B cell (primary cell): Measurements from ENCODE around the gene ABCA12. TPM values are rescaled to one million over a fixed set of nuclear protein-coding genes. Genes with fewer than 3 reads are reported as not detected.

Source experiments
- ATAC-seq: fragments of 200-7000 bp; cut with Tn5 transposase; one replicate; pipeline ENCODE4 v1.10.0; 2021; ENCODE audit warnings: low read depth, mild to moderate bottlenecking, moderate number of reproducible peaks, moderate library complexity
- CTCF ChIA-PET: fragments of 350-600 bp; sonication (Branson Sonifier 250); formaldehyde crosslinking; loops from one replicate; lab custom pipeline; 2021; ENCODE audit warnings: antibody characterized with exemption, inconsistent platforms; lab: Charles Lee
- POLR2A ChIA-PET: fragments of 350-600 bp; sonication (Branson Sonifier 250); formaldehyde crosslinking; loops from one replicate; lab custom pipeline; 2021; ENCODE audit warnings: antibody characterized with exemption; lab: Charles Lee
- DNase-seq: peaks from one replicate; pipeline ENCODE4 v3.0.0; 2013
- H2AFZ ChIP-seq: 2 replicates; pipeline ENCODE4 v1.6.1; 2012; ENCODE audit warnings: mild to moderate bottlenecking, low read depth, low read length; ENCODE audit not compliant: insufficient read depth, poor library complexity, severe bottlenecking
- H3K27ac ChIP-seq, 2 donors: 1 replicate in 1 of 2; 2 replicates in 1 of 2; pipeline ENCODE4 v1.5.1; 2012 to 2013; ENCODE audit warnings: low read length in 2 of 2, mild to moderate bottlenecking in 2 of 2, moderate library complexity in 1 of 2
- H3K27me3 ChIP-seq, 4 experiments: fragments of 200-600 bp in 1 of 4; sonication (generic) in 1 of 4; replicated peaks in 1 of 4; 1 replicate in 2 of 4; 2 replicates in 2 of 4; pipeline versions ENCODE4 v1.6.1 to v1.7.0; 2013 to 2016; ENCODE audit warnings: low read length in 3 of 4, mild to moderate bottlenecking in 2 of 4, mixed read lengths in 1 of 4, moderate library complexity in 1 of 4; ENCODE audit not compliant: insufficient read depth in 4 of 4, control insufficient read depth in 3 of 4; ENCODE audit errors: control extremely low read depth in 1 of 4
- H3K36me3 ChIP-seq, 2 experiments: replicated peaks in 1 of 2; 1 replicate in 1 of 2; 2 replicates in 1 of 2; pipeline versions ENCODE4 v1.6.1 to v1.7.1; 2013; ENCODE audit warnings: low read length in 1 of 2; ENCODE audit not compliant: insufficient read depth in 2 of 2, control insufficient read depth in 1 of 2; ENCODE audit errors: control extremely low read depth in 1 of 2, extremely low read depth in 1 of 2
- H3K4me1 ChIP-seq, 2 donors: fragments of 200-600 bp in 1 of 2; sonication (generic) in 1 of 2; 1 replicate in 1 of 2; 2 replicates in 1 of 2; pipeline versions ENCODE4 v1.5.1 to v1.6.1; 2013 to 2017; ENCODE audit warnings: low read length in 2 of 2; ENCODE audit not compliant: control insufficient read depth in 2 of 2, insufficient read depth in 2 of 2
- H3K4me2 ChIP-seq: replicated peaks from 2 replicates; pipeline ENCODE3; 2012; ENCODE audit warnings: mild to moderate bottlenecking, low read depth, low read length; ENCODE audit not compliant: poor library complexity, severe bottlenecking
- H3K4me3 ChIP-seq, 5 experiments: fragments of 200-600 bp in 1 of 5; sonication (generic) in 1 of 5; 1 replicate in 3 of 5; 2 replicates in 2 of 5; pipeline versions ENCODE4 v1.5.1 to v1.7.0; 2011 to 2016; ENCODE audit warnings: low read length in 4 of 5, mild to moderate bottlenecking in 4 of 5, low read depth in 2 of 5, control low read depth in 1 of 5, moderate library complexity in 1 of 5; ENCODE audit not compliant: insufficient read depth in 1 of 5; ENCODE audit errors: control extremely low read depth in 1 of 5, extremely low read depth in 1 of 5
- H3K79me2 ChIP-seq: fragments of 200-600 bp; sonication (generic); one replicate; pipeline ENCODE4 v1.6.0; 2016; ENCODE audit warnings: low read length; ENCODE audit not compliant: control insufficient read depth, insufficient read depth
- H3K9ac ChIP-seq: fragments of 200-600 bp; sonication (generic); 2 replicates; pipeline ENCODE4 v1.6.1; 2017; ENCODE audit warnings: mild to moderate bottlenecking, low read length, moderate library complexity
- H3K9me3 ChIP-seq, 3 donors: one replicate each; pipeline versions ENCODE4 v1.6.1 to v1.7.1; 2013; ENCODE audit warnings: low read length in 2 of 3; ENCODE audit not compliant: control insufficient read depth in 2 of 3, insufficient read depth in 1 of 3; ENCODE audit errors: control extremely low read depth in 1 of 3
- H4K20me1 ChIP-seq: 2 replicates; pipeline ENCODE4 v1.6.0; 2012; ENCODE audit warnings: mild to moderate bottlenecking, low read length; ENCODE audit not compliant: insufficient read depth, control insufficient read depth, poor library complexity, severe bottlenecking
- H3K27ac Mint-ChIP-seq: one replicate; pipeline ENCODE4 v1.8.0; 2021; ENCODE audit warnings: mixed read lengths
- H3K27me3 Mint-ChIP-seq: one replicate; pipeline ENCODE4 v1.8.0; 2021; ENCODE audit warnings: mixed read lengths
- H3K4me1 Mint-ChIP-seq: one replicate; pipeline ENCODE4 v1.8.0; 2021; ENCODE audit warnings: mixed read lengths
- H3K4me3 Mint-ChIP-seq: one replicate; pipeline ENCODE4 v1.8.0; 2021; ENCODE audit warnings: mixed read lengths
- H3K9me3 Mint-ChIP-seq: one replicate; pipeline ENCODE4 v1.8.0; 2022; ENCODE audit warnings: mixed read lengths; ENCODE audit not compliant: insufficient read depth
- CTCF ChIP-seq: fragments of 200-600 bp; IDR thresholded peaks from one replicate; pipeline ENCODE4 v1.8.0; 2022; ENCODE audit warnings: antibody characterized with exemption, mild to moderate bottlenecking
- EZH2 ChIP-seq: IDR thresholded peaks from 2 replicates; pipeline ENCODE4 v1.6.1; 2012; ENCODE audit warnings: borderline replicate concordance, low read depth, mild to moderate bottlenecking, moderate library complexity, low read length; ENCODE audit not compliant: insufficient read depth, poor library complexity, severe bottlenecking
- WGBS: methylation state at CpG from one replicate; pipeline ENCODE4 v1.1.5; 2013; ENCODE audit warnings: missing lambda C conversion rate; ENCODE audit not compliant: insufficient coverage; 5-methylcytosine and 5-hydroxymethylcytosine counted together
- intact Hi-C: fragments of 100-400 bp; cut with micrococcal nuclease; formaldehyde crosslinking; loops from one replicate; pipeline ENCODE4 v1.10.0; 2022
- polyA plus RNA-seq: library from polyadenylated mRNA; depleted of rRNA; stranded (reverse); fragments of >200 nt; gene quantifications from 2 replicates; pipeline ENCODE4 v1.2.3, GENCODE V29; 2012
- total RNA-seq, 2 donors: library from RNA; stranded (reverse); fragments of 120-200 nt in 1 of 2; gene quantifications; 1 replicate in 1 of 2; 2 replicates in 1 of 2; pipeline versions ENCODE4 v1.2.3 to v1.2.4, GENCODE V29; 2013 to 2022

Gene ABCA12
- total and polyA plus RNA-seq, 2 donors (not counting 1 experiment from before 2014, with no cell fraction given) = not detected

- no peak for TF ChIP-seq EZH2
- TF ChIP-seq CTCF = no peak
- no peak overlapping the region for H3K27ac Mint-ChIP-seq
- ChIA-PET POLR2A (no interaction called here), CTCF (no interaction called here)
- DNase-seq (no peak), ATAC-seq (no peak)
- no peaks in the 10 kb centered on the region for H3K27me3 ChIP-seq
- no peak overlapping the region for H3K4me3 Mint-ChIP-seq
- no peak overlapping the region for H3K27ac ChIP-seq
- no peaks in the 10 kb centered on the region for H3K4me1 ChIP-seq
- H3K4me2 ChIP-seq = no peak overlapping the region
- intact Hi-C loops = no loop called here
- no peak overlapping the region for H3K4me3 ChIP-seq
- H4K20me1 ChIP-seq = no peaks in the 10 kb centered on the region
- H3K36me3 ChIP-seq = no peaks in the 10 kb centered on the region
- no CpG with 5 or more reads among the region's 2 CpGs for WGBS
- H2AFZ ChIP-seq = no peak overlapping the region
- no peaks in the 10 kb centered on the region for H3K4me1 Mint-ChIP-seq
- no peaks in the 10 kb centered on the region for H3K9me3 Mint-ChIP-seq
- no peaks in the 10 kb centered on the region for H3K9me3 ChIP-seq
- no peaks in the 10 kb centered on the region for H3K27me3 Mint-ChIP-seq
- no peak overlapping the region for H3K9ac ChIP-seq
- H3K79me2 ChIP-seq = no peaks in the 10 kb centered on the region
Measured at GRCh38 chr2:215032153-215032552, 106.3 kb downstream of the ABCA12 start.

- H3K27ac Mint-ChIP-seq = no peak overlapping the region
Measured at GRCh38 chr2:215031321-215031720, 107.1 kb downstream of the ABCA12 start.

More at GRCh38 chr2:215031321-215031720, 107.1 kb downstream of the ABCA12 start:
- ChIA-PET POLR2A (no interaction called here), CTCF (no interaction called here)
- no peak overlapping the region for H2AFZ ChIP-seq
- DNase-seq (no peak), ATAC-seq (no peak)
- H3K9ac ChIP-seq = no peak overlapping the region
- TF ChIP-seq CTCF = no peak
- TF ChIP-seq EZH2 = no peak
- Mint-ChIP-seq H3K4me3 (no peak overlapping the region), H3K9me3 (no peaks in the 10 kb centered on the region), H3K27me3 (no peaks in the 10 kb centered on the region), H3K4me1 (no peaks in the 10 kb centered on the region)
- no peaks in the 10 kb centered on the region for H3K27me3 ChIP-seq
- H3K9me3 ChIP-seq = no peaks in the 10 kb centered on the region
- WGBS = no CpG with 5 or more reads among the region's 2 CpGs
- H3K4me2 ChIP-seq = no peak overlapping the region
- H3K4me3 ChIP-seq = no peak overlapping the region
- no peaks in the 10 kb centered on the region for H3K36me3 ChIP-seq
- intact Hi-C loops = no loop called here
- H3K79me2 ChIP-seq = no peaks in the 10 kb centered on the region
- no peak overlapping the region for H3K27ac ChIP-seq
- no peaks in the 10 kb centered on the region for H4K20me1 ChIP-seq
- no peaks in the 10 kb centered on the region for H3K4me1 ChIP-seq
